Loucy (cell line): ENCODE results near the gene TMEM43.

Experiments used
- CTCF ChIP-seq: fragments of 200-600 bp; sonication (generic); conservative IDR thresholded peaks from 2 replicates; pipeline ENCODE4 v1.5.1; 2014; ENCODE audit warnings: mild to moderate bottlenecking, antibody characterized with exemption, low read length
- EZH2phosphoT487 ChIP-seq: fragments of 200-600 bp; IDR thresholded peaks from 2 replicates; pipeline ENCODE4 v1.6.1; 2018; ENCODE audit warnings: antibody characterized with exemption, mild to moderate bottlenecking, moderate library complexity, borderline replicate concordance

GRCh38 chr3:14129296-14129695, 4.4 kb downstream of the TMEM43 start:
- TF ChIP-seq CTCF: no peak
- no peak for TF ChIP-seq EZH2phosphoT487
